Measurements from ENCODE around the gene OLFML3.

The OLFML3 gene

DNA sequence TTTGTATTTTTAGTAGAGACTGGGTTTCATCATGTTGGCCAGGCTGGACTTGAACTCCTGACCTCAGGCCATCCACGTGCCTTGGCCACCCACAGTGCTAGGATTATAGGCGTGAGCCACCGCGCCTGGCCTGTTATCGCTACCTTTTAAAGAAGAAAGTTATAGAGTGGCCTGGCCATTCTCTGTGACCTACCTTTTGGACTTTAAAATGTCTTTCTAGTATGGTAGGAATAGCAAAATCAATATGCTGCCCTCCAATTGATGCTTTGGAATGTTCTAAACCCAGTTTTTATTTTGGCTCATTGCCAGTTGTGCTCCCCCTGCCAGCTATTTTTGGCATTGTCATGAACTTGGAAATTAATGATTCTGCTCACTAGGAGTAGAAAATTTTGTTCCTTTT is 30.3 kb upstream of the OLFML3 start:
- no peak for DNase-seq (ENCODE audit: low read depth)

DNA sequence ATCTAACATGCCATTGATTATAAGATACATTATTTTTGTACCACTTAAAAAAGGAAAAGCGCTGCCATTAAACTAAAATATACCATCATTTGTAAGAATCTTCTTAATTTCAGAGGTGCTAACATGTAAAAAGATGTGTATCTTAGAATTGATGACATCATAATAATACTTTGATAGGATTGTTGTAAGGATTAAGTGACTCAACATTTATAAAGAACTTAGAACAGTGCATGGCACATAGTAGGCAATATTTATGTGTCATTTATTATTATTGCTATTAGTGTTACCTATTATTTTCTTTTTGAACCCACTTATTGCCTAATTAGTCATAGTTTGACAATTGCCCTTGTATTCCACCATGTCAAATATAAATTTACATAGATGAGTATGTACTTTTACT is 28.4 kb upstream of the OLFML3 start:
- no peak for DNase-seq (ENCODE audit: low read depth)

GRCh38 chr1:113951719-113952118 is 27.6 kb upstream of the OLFML3 start:
- DNase-seq (ENCODE audit: low read depth), result no peak

DNA sequence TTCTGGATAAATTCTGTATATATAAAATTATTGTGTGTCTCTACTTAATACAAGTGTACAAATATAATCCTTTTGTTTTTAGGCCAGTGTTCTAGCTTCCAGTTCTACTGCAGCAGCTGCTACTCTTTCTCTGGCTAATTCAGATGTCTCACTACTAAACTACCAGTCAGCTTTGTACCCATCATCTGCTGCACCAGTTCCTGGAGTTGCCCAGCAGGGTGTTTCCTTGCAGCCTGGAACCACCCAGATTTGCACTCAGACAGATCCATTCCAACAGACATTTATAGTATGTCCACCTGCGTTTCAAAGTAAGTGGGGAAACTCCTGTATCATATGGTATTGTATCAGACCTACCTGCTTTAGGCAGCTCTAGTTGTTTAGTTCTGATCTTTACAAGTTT is 21.3 kb upstream of the OLFML3 start:
- DNase-seq (ENCODE audit: low read depth), result no peak

- DNase-seq (ENCODE audit: low read depth), result no peak
Measured at GRCh38 chr1:113958691-113959090, 20.6 kb upstream of the OLFML3 start.

DNA sequence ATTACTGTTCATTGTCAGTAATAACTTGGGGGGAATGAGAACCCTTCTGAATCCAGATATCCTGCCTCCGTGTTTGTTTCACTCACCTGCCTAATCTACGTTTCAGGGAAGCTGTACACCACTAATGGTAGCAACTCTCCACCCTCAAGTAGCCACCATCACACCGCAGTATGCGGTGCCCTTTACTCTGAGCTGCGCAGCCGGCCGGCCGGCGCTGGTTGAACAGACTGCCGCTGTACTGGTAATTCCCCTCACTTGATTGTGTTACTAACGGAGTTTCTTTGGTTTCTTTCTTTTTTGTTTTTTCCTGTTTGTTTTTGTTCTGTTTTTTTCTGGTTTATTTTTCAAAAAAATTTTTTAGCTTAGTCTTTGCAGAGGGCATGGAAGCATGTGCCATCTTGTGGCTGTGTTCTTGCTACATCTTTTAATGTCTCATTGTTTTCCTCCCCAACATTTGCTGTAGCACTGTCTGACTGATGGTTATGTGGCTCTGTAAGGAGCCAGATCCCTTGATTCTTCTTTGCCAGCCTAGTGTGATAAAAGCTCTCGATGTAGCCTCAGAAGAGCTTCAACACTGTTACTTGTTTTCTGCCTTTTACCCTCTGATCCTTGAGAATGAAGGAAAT is 15.9 kb upstream of the OLFML3 start:
- no peak for DNase-seq (ENCODE audit: low read depth)

DNA sequence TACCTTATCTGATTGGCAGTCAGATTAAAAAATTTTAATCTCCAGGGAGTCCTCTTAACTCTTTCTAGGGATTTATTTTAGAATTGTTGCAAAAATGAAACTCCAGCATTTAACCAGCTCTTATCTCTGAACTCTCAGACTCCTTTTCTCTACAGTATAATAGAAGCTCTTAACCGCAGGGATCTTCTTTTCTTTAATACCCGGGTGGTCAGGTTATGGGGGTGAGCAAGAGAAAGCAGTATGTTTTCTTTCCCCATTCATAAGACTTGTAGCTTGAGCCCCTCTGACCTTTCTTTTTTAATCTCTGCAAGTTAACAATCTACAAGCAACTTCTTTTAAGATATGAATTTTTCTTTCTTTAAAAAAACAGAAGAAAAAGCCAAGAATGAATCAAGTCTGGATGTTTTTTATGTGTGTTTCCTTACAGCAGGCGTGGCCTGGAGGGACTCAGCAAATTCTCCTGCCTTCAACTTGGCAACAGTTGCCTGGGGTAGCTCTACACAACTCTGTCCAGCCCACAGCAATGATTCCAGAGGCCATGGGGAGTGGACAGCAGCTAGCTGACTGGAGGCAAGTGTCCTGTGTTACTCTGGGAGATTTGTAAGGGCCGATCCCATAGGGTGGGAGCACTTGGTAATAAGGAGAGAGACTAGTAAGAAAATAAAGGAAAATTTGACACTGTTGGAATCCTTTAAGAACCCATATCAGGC is 13.4 kb upstream of the OLFML3 start:
- peak; percentile 56 for DNase-seq (ENCODE audit: low read depth)

DNA sequence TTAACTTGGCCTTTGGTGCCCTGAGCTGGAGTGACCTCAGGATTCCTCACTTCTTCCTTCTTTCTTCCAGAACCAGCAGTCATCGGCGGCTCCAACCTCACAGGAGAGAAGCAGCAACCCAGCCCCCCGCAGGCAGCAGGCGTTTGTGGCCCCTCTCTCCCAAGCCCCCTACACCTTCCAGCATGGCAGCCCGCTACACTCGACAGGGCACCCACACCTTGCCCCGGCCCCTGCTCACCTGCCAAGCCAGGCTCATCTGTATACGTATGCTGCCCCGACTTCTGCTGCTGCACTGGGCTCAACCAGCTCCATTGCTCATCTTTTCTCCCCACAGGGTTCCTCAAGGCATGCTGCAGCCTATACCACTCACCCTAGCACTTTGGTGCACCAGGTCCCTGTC is 6.3 kb upstream of the OLFML3 start:
- no peak for DNase-seq (ENCODE audit: low read depth)

DNA sequence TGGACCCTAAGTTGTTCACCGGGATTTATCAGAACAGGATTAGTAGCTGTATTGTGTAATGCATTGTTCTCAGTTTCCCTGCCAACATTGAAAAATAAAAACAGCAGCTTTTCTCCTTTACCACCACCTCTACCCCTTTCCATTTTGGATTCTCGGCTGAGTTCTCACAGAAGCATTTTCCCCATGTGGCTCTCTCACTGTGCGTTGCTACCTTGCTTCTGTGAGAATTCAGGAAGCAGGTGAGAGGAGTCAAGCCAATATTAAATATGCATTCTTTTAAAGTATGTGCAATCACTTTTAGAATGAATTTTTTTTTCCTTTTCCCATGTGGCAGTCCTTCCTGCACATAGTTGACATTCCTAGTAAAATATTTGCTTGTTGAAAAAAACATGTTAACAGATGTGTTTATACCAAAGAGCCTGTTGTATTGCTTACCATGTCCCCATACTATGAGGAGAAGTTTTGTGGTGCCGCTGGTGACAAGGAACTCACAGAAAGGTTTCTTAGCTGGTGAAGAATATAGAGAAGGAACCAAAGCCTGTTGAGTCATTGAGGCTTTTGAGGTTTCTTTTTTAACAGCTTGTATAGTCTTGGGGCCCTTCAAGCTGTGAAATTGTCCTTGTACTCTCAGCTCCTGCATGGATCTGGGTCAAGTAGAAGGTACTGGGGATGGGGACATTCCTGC is 3.9 kb upstream of the OLFML3 start:
- DNase-seq (ENCODE audit: low read depth), result no peak

GRCh38 chr1:113976609-113977278 is 2.5 kb upstream of the OLFML3 start:
- peak; percentile 37 for DNase-seq (ENCODE audit: low read depth)

GRCh38 chr1:113977906-113978305 is 1.4 kb upstream of the OLFML3 start:
- no peak for DNase-seq (ENCODE audit: low read depth)

DNA sequence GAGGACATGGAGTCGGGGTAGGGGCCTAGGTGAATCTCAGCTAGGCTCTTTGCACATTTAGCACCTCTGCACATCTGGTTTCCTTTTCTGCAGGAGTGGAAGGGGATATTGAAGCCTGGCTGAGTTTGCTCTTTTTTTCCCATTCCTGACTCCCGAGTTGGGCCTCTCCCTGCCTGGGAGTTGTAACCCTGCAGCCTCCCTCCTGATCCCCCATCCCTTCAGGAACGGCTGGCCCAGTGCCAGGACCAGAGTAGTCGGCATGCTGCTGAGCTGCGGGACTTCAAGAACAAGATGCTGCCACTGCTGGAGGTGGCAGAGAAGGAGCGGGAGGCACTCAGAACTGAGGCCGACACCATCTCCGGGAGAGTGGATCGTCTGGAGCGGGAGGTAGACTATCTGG is 836 bp downstream of the OLFML3 start:
- peak; percentile 23 for DNase-seq (ENCODE audit: low read depth)

DNA sequence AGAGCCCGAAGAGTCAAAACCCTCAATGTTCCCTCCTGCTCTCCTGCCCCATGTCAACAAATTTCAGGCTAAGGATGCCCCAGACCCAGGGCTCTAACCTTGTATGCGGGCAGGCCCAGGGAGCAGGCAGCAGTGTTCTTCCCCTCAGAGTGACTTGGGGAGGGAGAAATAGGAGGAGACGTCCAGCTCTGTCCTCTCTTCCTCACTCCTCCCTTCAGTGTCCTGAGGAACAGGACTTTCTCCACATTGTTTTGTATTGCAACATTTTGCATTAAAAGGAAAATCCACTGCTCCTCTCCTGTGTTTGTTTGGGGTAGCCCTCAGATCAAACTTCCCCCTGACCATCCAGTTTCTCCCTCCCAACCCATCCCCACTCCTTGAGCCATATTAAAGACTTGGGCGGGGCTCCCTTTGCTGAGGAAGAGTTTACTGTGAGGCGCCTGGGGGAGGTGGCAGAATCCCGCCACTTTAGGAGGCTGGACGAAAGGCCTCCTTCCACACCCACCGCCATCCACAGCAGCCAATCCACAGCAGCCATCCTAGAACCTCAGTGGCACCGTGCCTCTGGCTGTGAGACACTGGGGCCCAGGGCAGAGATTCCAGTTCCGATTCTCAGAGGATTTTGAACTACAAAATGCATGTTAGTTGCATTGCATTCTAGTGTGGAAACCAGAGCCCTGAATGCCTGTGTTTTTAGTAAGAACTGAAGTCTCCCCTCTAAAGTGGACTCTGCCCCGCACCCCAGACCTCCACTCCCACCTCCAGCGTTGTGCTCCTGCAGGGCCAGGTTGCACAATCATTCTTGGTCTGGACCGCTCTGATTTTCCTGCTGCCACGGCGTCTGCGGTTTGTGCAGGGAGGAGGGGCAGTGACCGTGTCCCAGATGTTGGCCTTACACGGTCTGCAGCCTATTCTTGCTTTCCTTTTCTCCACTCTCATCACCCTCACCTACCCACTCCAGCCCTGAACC is 3.0 kb downstream of the OLFML3 start:
- peak; percentile 71 for DNase-seq (ENCODE audit: low read depth)

GRCh38 chr1:113982949-113983348 is 3.7 kb downstream of the OLFML3 start:
- no peak for DNase-seq (ENCODE audit: low read depth)

DNA sequence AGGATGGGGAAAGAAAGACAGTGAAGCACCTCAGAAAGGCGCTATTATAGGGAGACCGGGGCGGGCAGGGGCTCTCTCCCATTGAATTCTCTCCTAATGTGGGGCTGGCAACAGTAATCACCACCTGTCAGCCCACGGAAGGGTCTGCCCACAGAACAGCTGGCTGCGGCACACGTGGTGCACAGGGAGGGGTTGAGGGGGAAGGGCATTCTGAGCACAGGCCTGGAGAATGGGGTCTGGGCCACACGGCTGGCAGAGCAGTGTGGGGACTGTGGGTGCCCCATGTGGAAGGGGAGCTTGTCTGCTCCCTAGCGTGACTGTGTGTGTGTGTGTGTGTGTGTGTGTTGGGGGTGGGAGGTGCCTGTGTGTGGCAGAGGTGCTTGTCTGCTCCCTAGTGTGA is 4.1 kb downstream of the OLFML3 start:
- no peak for DNase-seq (ENCODE audit: low read depth)

GRCh38 chr1:113983826-113984225 is 4.6 kb downstream of the OLFML3 start:
- DNase-seq (ENCODE audit: low read depth), result no peak

DNA sequence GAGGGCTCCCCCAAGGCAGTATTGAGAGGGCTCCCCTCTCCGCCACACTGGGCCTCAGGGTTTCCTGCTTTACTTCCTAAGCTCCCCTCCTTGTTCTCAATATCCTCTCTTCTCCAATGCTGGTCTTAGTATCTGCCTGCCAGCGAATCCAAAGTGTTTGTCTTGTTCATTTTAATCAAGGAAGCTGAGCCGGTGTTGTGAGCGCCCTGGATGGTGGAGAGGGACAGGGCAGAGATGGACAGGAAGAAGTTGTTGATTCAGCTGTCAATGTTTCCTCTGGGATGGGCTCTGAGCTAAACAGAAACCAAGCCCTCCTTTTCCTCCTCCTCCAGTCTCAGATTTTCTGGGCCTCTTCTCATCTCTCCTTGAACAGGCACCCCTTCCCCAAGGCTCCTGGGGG is 5.4 kb downstream of the OLFML3 start:
- DNase-seq (ENCODE audit: low read depth), result no peak

DNA sequence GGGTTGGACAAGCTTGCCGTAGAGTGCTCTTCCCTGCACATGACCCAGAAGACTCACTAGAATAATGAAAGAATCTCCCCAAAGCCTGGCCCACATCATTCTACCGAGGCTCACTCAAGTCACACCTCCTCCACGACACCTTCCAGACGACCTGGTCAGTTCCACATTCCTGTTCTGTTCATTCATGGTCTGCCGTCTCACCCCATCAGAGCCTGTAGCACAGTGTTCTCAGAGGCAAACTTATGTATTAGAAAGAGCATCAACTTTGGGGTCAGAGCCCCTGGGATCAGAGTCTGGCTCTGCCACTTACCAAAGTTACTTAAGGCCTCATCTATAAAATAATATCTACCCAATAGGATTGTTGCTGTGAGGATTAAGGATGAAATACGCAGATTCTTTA is 7.5 kb downstream of the OLFML3 start:
- no peak for DNase-seq (ENCODE audit: low read depth)

DNA sequence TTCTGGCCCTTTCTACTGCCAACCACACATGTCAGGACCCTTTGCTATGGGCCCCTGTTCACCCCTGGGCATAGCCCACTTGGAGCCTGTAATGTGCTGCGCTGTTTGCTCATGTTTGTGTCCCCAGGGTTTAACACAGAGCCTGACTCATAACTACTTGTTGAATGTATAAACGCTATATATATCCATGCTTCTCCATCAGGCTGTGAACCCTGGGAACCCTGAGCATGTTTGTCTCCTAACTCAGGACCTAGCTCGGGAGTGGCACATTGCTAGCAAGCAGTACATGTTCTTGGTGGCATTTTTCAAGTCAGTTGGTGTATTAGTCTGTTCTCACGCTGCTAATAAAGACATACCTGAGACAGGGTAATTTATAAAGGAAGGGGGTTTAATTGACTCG is 8.0 kb downstream of the OLFML3 start:
- DNase-seq (ENCODE audit: low read depth), result no peak

DNA sequence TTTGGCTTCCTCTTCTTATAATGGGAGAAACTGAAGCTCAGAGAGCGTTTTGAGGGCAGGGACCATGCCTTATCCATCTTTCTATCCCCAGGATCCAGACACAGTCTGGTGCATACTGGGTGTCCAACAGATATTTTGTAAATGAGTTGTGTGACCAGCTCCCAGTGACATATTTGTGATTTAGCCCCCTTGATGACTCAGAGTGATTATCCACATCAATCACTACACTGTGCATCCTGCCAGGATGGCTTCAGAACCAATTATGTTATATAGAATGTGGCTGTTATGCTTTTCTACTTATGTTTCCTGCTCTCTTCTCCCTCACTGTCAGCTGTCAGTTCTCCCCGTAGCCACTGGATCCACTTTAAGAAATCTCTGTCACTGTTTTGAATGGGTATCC is 11.3 kb downstream of the OLFML3 start:
- no peak for DNase-seq (ENCODE audit: low read depth)

DNA sequence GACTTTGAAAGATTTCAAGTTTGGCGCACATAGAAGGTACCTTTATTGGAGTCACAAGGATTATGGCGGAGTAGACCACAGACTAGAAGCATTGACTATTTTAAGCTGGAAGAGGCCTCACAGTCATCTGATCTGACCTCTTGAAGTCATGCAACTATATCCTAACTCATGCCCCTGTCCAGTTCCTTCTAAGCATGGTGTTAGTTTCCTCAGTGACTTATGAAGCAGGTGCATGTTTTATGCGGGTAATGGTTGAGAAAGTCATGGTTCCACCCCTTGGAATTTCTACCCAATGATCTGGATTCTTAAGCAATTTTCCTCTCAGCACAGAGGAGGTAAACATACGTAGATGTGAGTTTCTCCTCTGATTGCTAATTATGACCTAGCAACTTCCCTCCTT is 11.7 kb downstream of the OLFML3 start:
- no peak for DNase-seq (ENCODE audit: low read depth)

Data from stromal cell of bone marrow (primary cell).